Body of pancreas (tissue), 4 donors: Measurements from ENCODE around the gene NIPAL4.

ENCODE experiments used
- CTCF ChIP-seq, 7 experiments: fragments of 450-650 bp in 4 of 7; fragments of 200-600 bp in 3 of 7; sonication (generic) in 3 of 7; IDR thresholded peaks; one replicate each; pipeline ENCODE4 v1.5.1; 2016 to 2019; ENCODE audit warnings: antibody characterized with exemption in 7 of 7
- POLR2A ChIP-seq, 3 donors: fragments of 450-650 bp; IDR thresholded peaks; one replicate each; pipeline ENCODE4 v1.6.1; 2016; ENCODE audit warnings: antibody characterized with exemption in 3 of 3, mild to moderate bottlenecking in 2 of 3

GRCh38 chr5:157455057-157455456 lies 5.0 kb upstream of the NIPAL4 start:
- TF ChIP-seq POLR2A (IDR thresholded peaks at IDR 0.05) (no peak), CTCF (IDR thresholded peaks at IDR 0.05) (no peak)
